Mesothelial cell of epicardium (in vitro differentiated cells): ENCODE measurements around the gene RPS6KB2. TPM values are rescaled to one million over a fixed set of nuclear protein-coding genes. Genes with fewer than 3 reads are reported as not detected.

ENCODE experiments used
- DNase-seq, 2 experiments: peaks; one replicate each; pipeline ENCODE4 v3.0.0; 2021; ENCODE audit warnings: low spot score in 2 of 2; ENCODE audit not compliant: unreplicated experiment in 2 of 2
- H3K27ac Mint-ChIP-seq: 2 replicates; pipeline ENCODE4 v1.8.0; 2021; ENCODE audit warnings: mixed read lengths
- H3K27me3 Mint-ChIP-seq: 2 replicates; pipeline ENCODE4 v1.8.0; 2021; ENCODE audit warnings: low read depth, mixed read lengths
- H3K36me3 Mint-ChIP-seq: 2 replicates; pipeline ENCODE4 v1.8.0; 2021; ENCODE audit warnings: mixed read lengths
- H3K4me1 Mint-ChIP-seq: 2 replicates; pipeline ENCODE4 v1.8.0; 2021; ENCODE audit warnings: mixed read lengths
- H3K4me3 Mint-ChIP-seq: 2 replicates; pipeline ENCODE4 v1.8.0; 2021; ENCODE audit warnings: mild to moderate bottlenecking, moderate library complexity, mixed read lengths
- H3K9me3 Mint-ChIP-seq: 2 replicates; pipeline ENCODE4 v1.8.0; 2021; ENCODE audit warnings: mixed read lengths
- CTCF ChIP-seq: fragments of 200-600 bp; sonication (generic); IDR thresholded peaks from one replicate; pipeline ENCODE4 v1.5.0; 2021; ENCODE audit warnings: antibody characterized with exemption; ENCODE audit not compliant: unreplicated experiment
- total RNA-seq: library from RNA; stranded (reverse); gene quantifications from 3 replicates; pipeline ENCODE4 v1.2.1, GENCODE V29; 2021

RPS6KB2 gene
- 59.7 to 63.1 TPM (median 62.2 TPM) in 3 replicates for total RNA-seq

- Mint-ChIP-seq H3K36me3 (peaks cover 10% of the 10 kb centered on the region), H3K4me3 (peak within 1 kb of the TSS; percentile 90), H3K27ac (peak within 1 kb of the TSS; percentile 98), H3K4me1 (peaks cover 11% of the 10 kb centered on the region), H3K9me3 (no peaks in the 10 kb centered on the region), H3K27me3 (no peaks in the 10 kb centered on the region)
- TF ChIP-seq CTCF = no peak
- peak; percentile 98 to 100 for DNase-seq
These were observed at the start of gene RPS6KB2 for GRCh38 chr11:67428052-67429001. Gene RPS6KB2, plus strand, starts transcription at chr11:67428494. Its CDS starts 52 bp downstream, at chr11:67428546.

GRCh38 chr11:67378544-67378943, 49.8 kb upstream of the RPS6KB2 start:
- no peaks in the 10 kb centered on the region for H3K9me3 Mint-ChIP-seq
- H3K36me3 Mint-ChIP-seq = no peaks in the 10 kb centered on the region
- no peak for TF ChIP-seq CTCF
- H3K27me3 Mint-ChIP-seq = peaks cover 9% of the 10 kb centered on the region
- no peak overlapping the region for H3K4me3 Mint-ChIP-seq
- no peak for DNase-seq
- no peak overlapping the region for H3K27ac Mint-ChIP-seq
- peaks cover 39% of the 10 kb centered on the region for H3K4me1 Mint-ChIP-seq

GRCh38 chr11:67379061-67380058, 48.9 kb upstream of the RPS6KB2 start:
- H3K27me3 Mint-ChIP-seq = peaks cover 8% of the 10 kb centered on the region
- no peaks in the 10 kb centered on the region for H3K9me3 Mint-ChIP-seq
- H3K4me1 Mint-ChIP-seq = peaks cover 34% of the 10 kb centered on the region
- DNase-seq = no peak
- TF ChIP-seq CTCF = no peak
- H3K36me3 Mint-ChIP-seq = no peaks in the 10 kb centered on the region
- H3K27ac Mint-ChIP-seq = no peak overlapping the region
- H3K4me3 Mint-ChIP-seq = no peak overlapping the region

GRCh38 chr11:67381244-67381972, 46.9 kb upstream of the RPS6KB2 start:
- Mint-ChIP-seq H3K27ac (peak overlapping the region; percentile 64), H3K36me3 (no peaks in the 10 kb centered on the region), H3K27me3 (peaks cover 18% of the 10 kb centered on the region), H3K4me3 (no peak overlapping the region), H3K9me3 (no peaks in the 10 kb centered on the region), H3K4me1 (peaks cover 18% of the 10 kb centered on the region)
- no peak for TF ChIP-seq CTCF
- no peak for DNase-seq
